ENCODE measurements around the gene MIGA2. TPM values are rescaled to one million over a fixed set of nuclear protein-coding genes. Genes with fewer than 3 reads are reported as not detected.

Gene MIGA2
- total RNA-seq, 4 donors from 2014 or later, result 72.0 to 245 (median 74.0) TPM

- DNase-seq, result no peak
Observed at GRCh38 chr9:129014608-129015007, 21.8 kb upstream of the MIGA2 start.

GRCh38 chr9:129021091-129021490 is 15.3 kb upstream of the MIGA2 start:
- H3K27me3 ChIP-seq, result no peaks in the 10 kb centered on the region
- H3K4me3 ChIP-seq, result no peak overlapping the region
- WGBS, 2 donors (ENCODE audit: low coverage in 1 of 2), result 55 to 94% methylated on average over 3 to 8 of the region's 8 CpGs
- H3K4me1 ChIP-seq, result peaks cover 10 to 12% (median 11%) of the 10 kb centered on the region in 4 donors
- in situ Hi-C loops (cut with MboI; ENCODE audit: low pct_ligation_motif_present in 1 of 4, low pct_unique_long_range_greater_than_20kb in 1 of 4, low sequenced_read_pairs in 3 of 4), result no loop called here
- peak; percentile 62 for DNase-seq
- H3K36me3 ChIP-seq, result peaks cover 0 to 14% (median 3%) of the 10 kb centered on the region in 4 donors
- H3K9me3 ChIP-seq, result no peaks in the 10 kb centered on the region
- peak overlapping the region in 1 of 4 donors; percentile 45 for H3K27ac ChIP-seq
- intact Hi-C loops (cut with DNase I; ENCODE audit: low total_unique reads), result no loop called here
- no peak for TF ChIP-seq POLR2AphosphoS5 (IDR thresholded peaks at IDR 0.05)
- no peak for TF ChIP-seq CTCF (IDR thresholded peaks at IDR 0.05)
- TF ChIP-seq POLR2A (IDR thresholded peaks at IDR 0.05), result no peak
- TF ChIP-seq EP300 (IDR thresholded peaks at IDR 0.05; ENCODE audit: low read depth), result no peak

More at GRCh38 chr9:129014608-129015007, 21.8 kb upstream of the MIGA2 start:
- H3K36me3 ChIP-seq, result peaks cover 0 to 34% (median 16%) of the 10 kb centered on the region in 4 donors
- no peak overlapping the region for H3K27ac ChIP-seq
- 95 to 100% methylated on average over 2 to 8 of the region's 8 CpGs for WGBS, 2 donors (ENCODE audit: low coverage in 1 of 2)
- intact Hi-C loops (cut with DNase I; ENCODE audit: low total_unique reads), result no loop called here
- TF ChIP-seq CTCF (IDR thresholded peaks at IDR 0.05) (no peak), POLR2A (IDR thresholded peaks at IDR 0.05) (no peak), EP300 (IDR thresholded peaks at IDR 0.05; ENCODE audit: low read depth) (no peak), POLR2AphosphoS5 (IDR thresholded peaks at IDR 0.05) (no peak)
- H3K4me3 ChIP-seq, result no peak overlapping the region
- no peaks in the 10 kb centered on the region for H3K4me1 ChIP-seq
- no peaks in the 10 kb centered on the region for H3K9me3 ChIP-seq
- in situ Hi-C loops (cut with MboI; ENCODE audit: low pct_ligation_motif_present in 1 of 4, low pct_unique_long_range_greater_than_20kb in 1 of 4, low sequenced_read_pairs in 3 of 4), result no loop called here
- no peaks in the 10 kb centered on the region for H3K27me3 ChIP-seq

- no peak for DNase-seq
- peaks cover 19 to 22% (median 20%) of the 10 kb centered on the region in 4 donors for H3K4me1 ChIP-seq
- in situ Hi-C loops (cut with MboI; ENCODE audit: low pct_ligation_motif_present in 1 of 4, low pct_unique_long_range_greater_than_20kb in 1 of 4, low sequenced_read_pairs in 3 of 4) (no loop called here), intact Hi-C loops (cut with DNase I; ENCODE audit: low total_unique reads) (no loop called here)
- WGBS, 2 donors (ENCODE audit: low coverage in 1 of 2), result 89% methylated on average over 9 of the region's 9 CpGs
- H3K4me3 ChIP-seq, result no peak overlapping the region
- peak overlapping the region in 1 of 4 donors; percentile 0 for H3K27ac ChIP-seq
- no peaks in the 10 kb centered on the region for H3K9me3 ChIP-seq
- H3K27me3 ChIP-seq, result no peaks in the 10 kb centered on the region
- H3K36me3 ChIP-seq, result peaks cover 0 to 11% (median 3%) of the 10 kb centered on the region in 4 donors
- TF ChIP-seq POLR2AphosphoS5 (IDR thresholded peaks at IDR 0.05), result no peak
- no peak for TF ChIP-seq CTCF (IDR thresholded peaks at IDR 0.05)
- TF ChIP-seq EP300 (IDR thresholded peaks at IDR 0.05; ENCODE audit: low read depth), result no peak
- TF ChIP-seq POLR2A (IDR thresholded peaks at IDR 0.05), result no peak
Observed at GRCh38 chr9:129022037-129022436, 14.4 kb upstream of the MIGA2 start.

GRCh38 chr9:129023036-129023907 is 13.2 kb upstream of the MIGA2 start:
- H3K27ac ChIP-seq, result peak overlapping the region in 3 of 4 donors; percentile 35 to 52 (median 41)
- intact Hi-C loops (cut with DNase I; ENCODE audit: low total_unique reads) (no loop called here), in situ Hi-C loops (cut with MboI; ENCODE audit: low pct_ligation_motif_present in 1 of 4, low pct_unique_long_range_greater_than_20kb in 1 of 4, low sequenced_read_pairs in 3 of 4) (no loop called here)
- TF ChIP-seq EP300 (IDR thresholded peaks at IDR 0.05; ENCODE audit: low read depth), result no peak
- TF ChIP-seq POLR2AphosphoS5 (IDR thresholded peaks at IDR 0.05), result no peak
- no peak for TF ChIP-seq POLR2A (IDR thresholded peaks at IDR 0.05)
- no peak for TF ChIP-seq CTCF (IDR thresholded peaks at IDR 0.05)
- H3K27me3 ChIP-seq, result no peaks in the 10 kb centered on the region
- peaks cover 22 to 28% (median 26%) of the 10 kb centered on the region in 4 donors for H3K4me1 ChIP-seq
- DNase-seq, result no peak
- 75% methylated on average over 16 of the region's 16 CpGs; no CpG with 5 or more reads in 1 of the 2 donors for WGBS, 2 donors (ENCODE audit: low coverage in 1 of 2)
- H3K4me3 ChIP-seq, result no peak overlapping the region
- no peaks in the 10 kb centered on the region for H3K9me3 ChIP-seq
- H3K36me3 ChIP-seq, result peaks cover 0 to 6% (median 0%) of the 10 kb centered on the region in 4 donors

Data from transverse colon (tissue), 4 donors.